GM12878 (cell line): ENCODE data around the gene REPS1. TPM values are rescaled to one million over a fixed set of nuclear protein-coding genes. Genes with fewer than 3 reads are reported as not detected.

Experiments
- ATAC-seq: fragments of 200-7000 bp; cut with Tn5 transposase; 3 replicates; pipeline ENCODE4 v1.9.1; 2020; ENCODE audit warnings: mild to moderate bottlenecking, moderate library complexity
- BruUV-seq: library from RNA; stranded (reverse); fragments of 400-500 nt; replicated peaks from 2 replicates; lab custom pipeline; 2021; lab: Mats Ljungman, UMichigan
- CTCF ChIA-PET: fragments of 300-600 bp; sonication (Branson Sonifier 250); formaldehyde crosslinking; extraction: SDS; loops from one replicate; lab custom pipeline; 2021; ENCODE audit warnings: inconsistent platforms; lab: Yijun Ruan, JAX
- POLR2A ChIA-PET: fragments of 350-600 bp; formaldehyde crosslinking; extraction: SDS; loops from one replicate; lab custom pipeline; 2021; ENCODE audit warnings: inconsistent platforms; lab: Charles Lee
- RAD21 ChIA-PET: fragments of 300-600 bp; sonication (Branson Sonifier 250); formaldehyde crosslinking; loops from one replicate; lab custom pipeline; 2023; ENCODE audit warnings: antibody characterized with exemption; ENCODE audit not compliant: unreplicated experiment; lab: Charles Lee
- SMC1A ChIA-PET: fragments of 300-600 bp; sonication (Branson Sonifier 250); formaldehyde crosslinking; loops from one replicate; lab custom pipeline; 2023; ENCODE audit not compliant: unreplicated experiment, uncharacterized antibody; lab: Charles Lee
- DNase-seq: peaks from one replicate; pipeline ENCODE4 v3.0.0-alpha.2; 2011; ENCODE audit warnings: low read depth, low spot score
- FAIRE-seq: peaks from 3 replicates; lab custom pipeline; 2011; peaks lifted over from hg19 to GRCh38; lab: Jason Lieb, UNC
- H2AFZ ChIP-seq: 2 replicates; pipeline ENCODE4 v1.6.0; 2011; ENCODE audit warnings: low read depth, low read length, control low read depth; ENCODE audit not compliant: control insufficient read depth
- H3K27ac ChIP-seq: 2 replicates; pipeline ENCODE4 v1.5.1; 2011; ENCODE audit warnings: control low read depth; ENCODE audit not compliant: control insufficient read depth, insufficient read depth
- H3K27me3 ChIP-seq, 2 experiments: replicated peaks in 1 of 2; 2 replicates each; pipeline versions ENCODE4 v1.6.0 to v1.6.1; 2011; ENCODE audit warnings: low read length in 1 of 2; ENCODE audit not compliant: control insufficient read depth in 2 of 2, insufficient read depth in 2 of 2
- H3K36me3 ChIP-seq, 2 experiments: 2 replicates each; pipeline ENCODE4 v1.5.1; 2011; ENCODE audit warnings: low read length in 1 of 2; ENCODE audit not compliant: control insufficient read depth in 2 of 2, insufficient read depth in 2 of 2
- H3K4me1 ChIP-seq: 2 replicates; pipeline ENCODE4 v1.6.1; 2011; ENCODE audit warnings: mild to moderate bottlenecking, low read length, moderate library complexity, mixed read lengths; ENCODE audit not compliant: control insufficient read depth, insufficient read depth
- H3K4me2 ChIP-seq: 2 replicates; pipeline ENCODE4 v1.6.0; 2011; ENCODE audit warnings: control low read depth; ENCODE audit not compliant: control insufficient read depth, insufficient read depth
- H3K4me3 ChIP-seq: fragments of 200-600 bp; sonication (generic); 2 replicates; pipeline ENCODE4 v1.5.1; 2016
- H3K79me2 ChIP-seq: 2 replicates; pipeline ENCODE4 v1.6.0; 2011; ENCODE audit warnings: low read length; ENCODE audit not compliant: control insufficient read depth, insufficient read depth
- H3K9ac ChIP-seq: 2 replicates; pipeline ENCODE4 v1.8.0; 2011; ENCODE audit warnings: low read length, control low read depth, mixed read lengths; ENCODE audit not compliant: control insufficient read depth, insufficient read depth
- H3K9me3 ChIP-seq: replicated peaks from 3 replicates; pipeline ENCODE4 v1.5.1; 2011; ENCODE audit warnings: mild to moderate bottlenecking, low read length; ENCODE audit not compliant: control insufficient read depth, insufficient read depth
- H4K20me1 ChIP-seq: 2 replicates; pipeline ENCODE4 v1.6.0; 2011; ENCODE audit not compliant: control insufficient read depth, insufficient read depth
- CBFB ChIP-seq: IDR thresholded peaks from 2 replicates; pipeline ENCODE4 v1.6.1; 2016; ENCODE audit warnings: antibody characterized with exemption, low read depth
- CREB1 ChIP-seq: IDR thresholded peaks from 2 replicates; pipeline ENCODE4 v1.6.1; 2012; ENCODE audit warnings: low read depth, mild to moderate bottlenecking, inconsistent platforms
- EED ChIP-seq: sonication (generic); IDR thresholded peaks from 2 replicates; pipeline ENCODE4 v1.6.1; 2016; ENCODE audit warnings: antibody characterized with exemption, low read depth
- IKZF1 ChIP-seq: fragments of 450-650 bp; conservative IDR thresholded peaks from 2 replicates; pipeline ENCODE4 v1.6.1; 2017; ENCODE audit warnings: antibody characterized with exemption, mild to moderate bottlenecking
- NBN ChIP-seq: fragments of 450-650 bp; IDR thresholded peaks from 2 replicates; pipeline ENCODE4 v1.6.1; 2016
- POLR2A ChIP-seq: IDR thresholded peaks from 2 replicates; pipeline ENCODE4 v1.6.1; 2011; ENCODE audit warnings: low read depth, mild to moderate bottlenecking, low read length
- POLR2AphosphoS5 ChIP-seq: IDR thresholded peaks from 2 replicates; pipeline ENCODE4 v1.6.1; 2011; ENCODE audit warnings: mild to moderate bottlenecking, low read length, inconsistent platforms
- SREBF1 ChIP-seq: IDR thresholded peaks from 2 replicates; pipeline ENCODE4 v1.6.1; 2012; ENCODE audit warnings: mild to moderate bottlenecking, low read length
- ZNF24 ChIP-seq: fragments of 450-650 bp; IDR thresholded peaks from 2 replicates; pipeline ENCODE4 v1.6.1; 2017; ENCODE audit warnings: antibody characterized with exemption, mild to moderate bottlenecking
- WGBS: methylation state at CpG from one replicate; pipeline ENCODE4 v1.1.6; 2016; ENCODE audit warnings: low lambda C conversion rate; ENCODE audit not compliant: insufficient replicate concordance, insufficient coverage; ENCODE audit errors: missing lambda C conversion rate; 5-methylcytosine and 5-hydroxymethylcytosine counted together
- in situ Hi-C: fragments of 300-500 bp; cut with MboI; formaldehyde crosslinking; loops from 9 replicates; pipeline ENCODE4 v1.14.3; 2018; ENCODE audit warnings: mixed read lengths
- intact Hi-C: fragments of 100-400 bp; cut with micrococcal nuclease; formaldehyde crosslinking; loops from one replicate; pipeline ENCODE4 v1.14.2; 2022; ENCODE audit not compliant: unreplicated experiment
- polyA plus RNA-seq, 11 experiments: library from polyadenylated mRNA; depleted of rRNA in 4 of 11; unstranded in 6 of 11; stranded (reverse) in 5 of 11; fragments of >200 nt; fragmentation: Nextera tagmentation in 4 of 11; fragmentation: Illumina TruSeq in 1 of 11; extraction: Ambion mirVana in 4 of 11; extraction: Trizol in 1 of 11; gene quantifications; 1 replicate in 1 of 11; 2 replicates in 10 of 11; pipeline versions ENCODE4 v1.2.1 to v1.2.3, GENCODE V29; 2011 to 2016; ENCODE audit warnings: inconsistent platforms in 2 of 11, missing spikeins in 2 of 11, low read depth in 1 of 11
- total RNA-seq, 4 experiments: library from RNA; depleted of rRNA in 3 of 4; stranded (reverse); fragments of >200 nt in 3 of 4; fragmentation: Illumina TruSeq in 1 of 4; extraction: Trizol in 1 of 4; gene quantifications; 2 replicates each; pipeline versions ENCODE4 v1.2.1 to v1.2.3, GENCODE V29; 2013 to 2021
- TF ChIP-seq, protein P1 (sequence below): fragments of 450-650 bp; IDR thresholded peaks from 2 replicates; pipeline ENCODE4 v1.6.1; 2017; ENCODE audit warnings: mild to moderate bottlenecking, moderate library complexity
- TF ChIP-seq, protein P2 (sequence below): fragments of 450-650 bp; IDR thresholded peaks from 2 replicates; pipeline ENCODE4 v1.6.1; 2017; ENCODE audit warnings: mild to moderate bottlenecking, moderate library complexity
- TF ChIP-seq, protein P3 (sequence below): IDR thresholded peaks from 2 replicates; pipeline ENCODE4 v1.6.1; 2012; ENCODE audit warnings: low read depth, low read length, improper control_type of control experiment
- TF ChIP-seq, protein P4 (sequence below): fragments of 450-650 bp; IDR thresholded peaks from 2 replicates; pipeline ENCODE4 v1.6.1; 2017; ENCODE audit warnings: mild to moderate bottlenecking, low read depth, inconsistent platforms; ENCODE audit not compliant: poor library complexity, severe bottlenecking

REPS1 gene
- total and polyA plus RNA-seq, 10 of the 15 experiments (the other 5 are each of a cell fraction or from before 2014, with no cell fraction given): 13.7 to 59.3 (median 31.7) TPM

DNA sequence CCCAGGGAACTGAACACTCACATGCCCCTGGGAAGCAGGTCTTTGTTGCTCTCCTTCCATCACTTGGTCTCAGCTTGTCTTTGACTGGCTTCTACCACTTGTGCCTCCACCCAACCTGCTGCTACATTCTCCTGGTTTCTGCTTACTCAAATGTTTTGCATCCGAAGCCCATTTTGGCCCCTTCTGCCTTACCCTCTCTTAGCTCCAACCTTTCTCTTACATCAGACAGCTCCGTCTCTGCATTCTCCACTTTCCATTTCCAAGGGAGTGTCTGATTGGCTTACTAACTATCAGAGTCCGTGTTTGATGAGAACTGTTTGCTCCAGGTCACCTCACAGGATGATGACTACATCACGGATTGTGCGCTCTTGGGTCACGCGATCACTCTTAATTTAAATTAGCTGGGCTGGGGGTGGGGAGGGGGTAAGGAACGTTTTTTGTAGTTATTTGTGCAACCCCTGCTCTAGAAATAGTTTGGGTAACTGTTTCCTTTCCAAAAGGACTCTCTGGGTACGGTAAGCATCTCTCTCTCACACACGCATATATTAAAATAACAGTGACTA is 39.6 kb upstream of the REPS1 start:
- BruUV-seq: no TSS peak
- POLR2A ChIA-PET: interaction anchor here (1.2 kb wide), 2 partner anchors 12 to 254 kb away, joined by 3 read pairs; partner anchors contain the start of gene CCDC28A
- TF ChIP-seq ZNF24 (no peak), CBFB (no peak), IKZF1 (0 out of 2 replicates have a peak, but pooled peaks have one; percentile 8), NBN (peak; percentile 67; the same call in 1 of the 2 replicates), POLR2A (0 out of 2 replicates have a peak, but pooled peaks have one; percentile 34), SREBF1 (no peak), POLR2AphosphoS5 (peak; percentile 35; the same call in 1 of the 2 replicates), CREB1 (peak; percentile 74), EED (peak; percentile 37; the same call in 1 of the 2 replicates)
- TF ChIP-seq, protein P1, sequence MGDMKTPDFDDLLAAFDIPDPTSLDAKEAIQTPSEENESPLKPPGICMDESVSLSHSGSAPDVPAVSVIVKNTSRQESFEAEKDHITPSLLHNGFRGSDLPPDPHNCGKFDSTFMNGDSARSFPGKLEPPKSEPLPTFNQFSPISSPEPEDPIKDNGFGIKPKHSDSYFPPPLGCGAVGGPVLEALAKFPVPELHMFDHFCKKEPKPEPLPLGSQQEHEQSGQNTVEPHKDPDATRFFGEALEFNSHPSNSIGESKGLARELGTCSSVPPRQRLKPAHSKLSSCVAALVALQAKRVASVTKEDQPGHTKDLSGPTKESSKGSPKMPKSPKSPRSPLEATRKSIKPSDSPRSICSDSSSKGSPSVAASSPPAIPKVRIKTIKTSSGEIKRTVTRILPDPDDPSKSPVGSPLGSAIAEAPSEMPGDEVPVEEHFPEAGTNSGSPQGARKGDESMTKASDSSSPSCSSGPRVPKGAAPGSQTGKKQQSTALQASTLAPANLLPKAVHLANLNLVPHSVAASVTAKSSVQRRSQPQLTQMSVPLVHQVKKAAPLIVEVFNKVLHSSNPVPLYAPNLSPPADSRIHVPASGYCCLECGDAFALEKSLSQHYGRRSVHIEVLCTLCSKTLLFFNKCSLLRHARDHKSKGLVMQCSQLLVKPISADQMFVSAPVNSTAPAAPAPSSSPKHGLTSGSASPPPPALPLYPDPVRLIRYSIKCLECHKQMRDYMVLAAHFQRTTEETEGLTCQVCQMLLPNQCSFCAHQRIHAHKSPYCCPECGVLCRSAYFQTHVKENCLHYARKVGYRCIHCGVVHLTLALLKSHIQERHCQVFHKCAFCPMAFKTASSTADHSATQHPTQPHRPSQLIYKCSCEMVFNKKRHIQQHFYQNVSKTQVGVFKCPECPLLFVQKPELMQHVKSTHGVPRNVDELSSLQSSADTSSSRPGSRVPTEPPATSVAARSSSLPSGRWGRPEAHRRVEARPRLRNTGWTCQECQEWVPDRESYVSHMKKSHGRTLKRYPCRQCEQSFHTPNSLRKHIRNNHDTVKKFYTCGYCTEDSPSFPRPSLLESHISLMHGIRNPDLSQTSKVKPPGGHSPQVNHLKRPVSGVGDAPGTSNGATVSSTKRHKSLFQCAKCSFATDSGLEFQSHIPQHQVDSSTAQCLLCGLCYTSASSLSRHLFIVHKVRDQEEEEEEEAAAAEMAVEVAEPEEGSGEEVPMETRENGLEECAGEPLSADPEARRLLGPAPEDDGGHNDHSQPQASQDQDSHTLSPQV: no peak
- TF ChIP-seq, protein P2, sequence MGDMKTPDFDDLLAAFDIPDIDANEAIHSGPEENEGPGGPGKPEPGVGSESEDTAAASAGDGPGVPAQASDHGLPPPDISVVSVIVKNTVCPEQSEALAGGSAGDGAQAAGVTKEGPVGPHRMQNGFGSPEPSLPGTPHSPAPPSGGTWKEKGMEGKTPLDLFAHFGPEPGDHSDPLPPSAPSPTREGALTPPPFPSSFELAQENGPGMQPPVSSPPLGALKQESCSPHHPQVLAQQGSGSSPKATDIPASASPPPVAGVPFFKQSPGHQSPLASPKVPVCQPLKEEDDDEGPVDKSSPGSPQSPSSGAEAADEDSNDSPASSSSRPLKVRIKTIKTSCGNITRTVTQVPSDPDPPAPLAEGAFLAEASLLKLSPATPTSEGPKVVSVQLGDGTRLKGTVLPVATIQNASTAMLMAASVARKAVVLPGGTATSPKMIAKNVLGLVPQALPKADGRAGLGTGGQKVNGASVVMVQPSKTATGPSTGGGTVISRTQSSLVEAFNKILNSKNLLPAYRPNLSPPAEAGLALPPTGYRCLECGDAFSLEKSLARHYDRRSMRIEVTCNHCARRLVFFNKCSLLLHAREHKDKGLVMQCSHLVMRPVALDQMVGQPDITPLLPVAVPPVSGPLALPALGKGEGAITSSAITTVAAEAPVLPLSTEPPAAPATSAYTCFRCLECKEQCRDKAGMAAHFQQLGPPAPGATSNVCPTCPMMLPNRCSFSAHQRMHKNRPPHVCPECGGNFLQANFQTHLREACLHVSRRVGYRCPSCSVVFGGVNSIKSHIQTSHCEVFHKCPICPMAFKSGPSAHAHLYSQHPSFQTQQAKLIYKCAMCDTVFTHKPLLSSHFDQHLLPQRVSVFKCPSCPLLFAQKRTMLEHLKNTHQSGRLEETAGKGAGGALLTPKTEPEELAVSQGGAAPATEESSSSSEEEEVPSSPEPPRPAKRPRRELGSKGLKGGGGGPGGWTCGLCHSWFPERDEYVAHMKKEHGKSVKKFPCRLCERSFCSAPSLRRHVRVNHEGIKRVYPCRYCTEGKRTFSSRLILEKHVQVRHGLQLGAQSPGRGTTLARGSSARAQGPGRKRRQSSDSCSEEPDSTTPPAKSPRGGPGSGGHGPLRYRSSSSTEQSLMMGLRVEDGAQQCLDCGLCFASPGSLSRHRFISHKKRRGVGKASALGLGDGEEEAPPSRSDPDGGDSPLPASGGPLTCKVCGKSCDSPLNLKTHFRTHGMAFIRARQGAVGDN: no peak
- TF ChIP-seq, protein P3, sequence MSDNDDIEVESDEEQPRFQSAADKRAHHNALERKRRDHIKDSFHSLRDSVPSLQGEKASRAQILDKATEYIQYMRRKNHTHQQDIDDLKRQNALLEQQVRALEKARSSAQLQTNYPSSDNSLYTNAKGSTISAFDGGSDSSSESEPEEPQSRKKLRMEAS: no peak
- TF ChIP-seq, protein P4, sequence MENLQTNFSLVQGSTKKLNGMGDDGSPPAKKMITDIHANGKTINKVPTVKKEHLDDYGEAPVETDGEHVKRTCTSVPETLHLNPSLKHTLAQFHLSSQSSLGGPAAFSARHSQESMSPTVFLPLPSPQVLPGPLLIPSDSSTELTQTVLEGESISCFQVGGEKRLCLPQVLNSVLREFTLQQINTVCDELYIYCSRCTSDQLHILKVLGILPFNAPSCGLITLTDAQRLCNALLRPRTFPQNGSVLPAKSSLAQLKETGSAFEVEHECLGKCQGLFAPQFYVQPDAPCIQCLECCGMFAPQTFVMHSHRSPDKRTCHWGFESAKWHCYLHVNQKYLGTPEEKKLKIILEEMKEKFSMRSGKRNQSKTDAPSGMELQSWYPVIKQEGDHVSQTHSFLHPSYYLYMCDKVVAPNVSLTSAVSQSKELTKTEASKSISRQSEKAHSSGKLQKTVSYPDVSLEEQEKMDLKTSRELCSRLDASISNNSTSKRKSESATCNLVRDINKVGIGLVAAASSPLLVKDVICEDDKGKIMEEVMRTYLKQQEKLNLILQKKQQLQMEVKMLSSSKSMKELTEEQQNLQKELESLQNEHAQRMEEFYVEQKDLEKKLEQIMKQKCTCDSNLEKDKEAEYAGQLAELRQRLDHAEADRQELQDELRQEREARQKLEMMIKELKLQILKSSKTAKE: no peak

More for the DNA sequence above, 39.6 kb upstream of the REPS1 start:
- Histone ChIP-seq H3K79me2 (peaks cover 47% of the 10 kb centered on the region), H3K27me3 (no peaks in the 10 kb centered on the region), H3K4me1 (peaks cover 6% of the 10 kb centered on the region), H3K4me3 (peak overlapping the region; percentile 93), H4K20me1 (no peaks in the 10 kb centered on the region), H3K4me2 (peak overlapping the region; percentile 97), H2AFZ (peak overlapping the region; percentile 96), H3K9ac (peak overlapping the region; percentile 98), H3K36me3 (no peaks in the 10 kb centered on the region; a peak in 1 of 4 replicates), H3K9me3 (no peaks in the 10 kb centered on the region), H3K27ac (peak overlapping the region; percentile 88)
- WGBS: 60% methylated on average over 10 of the region's 10 CpGs
- intact Hi-C loops (loop anchor here (2.0 kb wide), 1 partner anchor 39 kb away; the partner anchor contains the start of gene REPS1), in situ Hi-C loops (no loop called here)
- peak; percentile 36 for DNase-seq
- ATAC-seq: peak; percentile 51
- ChIA-PET RAD21 (interaction anchor here (0.6 to 1.4 kb wide), 5 partner anchors 11 to 76 kb away, joined by 3 to 8 read pairs (median 4); no protein-coding TSS in a partner anchor), SMC1A (interaction anchor here (0.6 to 1.7 kb wide), 4 partner anchors 71 to 348 kb away, joined by 3 to 5 read pairs (median 4); no protein-coding TSS in a partner anchor), CTCF (interaction anchor here (1.0 to 1.5 kb wide), 2 partner anchors 39 to 70 kb away, joined by 3 to 8 read pairs; partner anchors contain the start of gene REPS1)
- FAIRE-seq: no peak
